T-helper 1 cell treated with Interleukin-12 subunit alpha and Interleukin-12 subunit beta and Interleukin-4 antibody, amounts not matched to agents 30 μg/mL and 1 μg/mL, for 36 hours (primary cell): Measurements from ENCODE around the gene TECR.
A peak's percentile ranks its signal among the peaks of the same experiment; 100 is the strongest.
"Not testable (repeated sequence)": the region's sequence is repeated elsewhere in the genome, so short reads cannot be mapped to it uniquely, and the experiment has no call there.

Experiments used
- H3K27ac Mint-ChIP-seq: one replicate; pipeline ENCODE4 v1.8.0; 2021; ENCODE audit warnings: mild to moderate bottlenecking, mixed read lengths
- H3K27me3 Mint-ChIP-seq: one replicate; pipeline ENCODE4 v1.8.0; 2021; ENCODE audit warnings: low read depth, mixed read lengths
- H3K36me3 Mint-ChIP-seq: one replicate; pipeline ENCODE4 v1.8.0; 2021; ENCODE audit warnings: low read depth, mixed read lengths
- H3K4me1 Mint-ChIP-seq: one replicate; pipeline ENCODE4 v1.8.0; 2021; ENCODE audit warnings: low read depth, mixed read lengths
- H3K4me3 Mint-ChIP-seq: one replicate; pipeline ENCODE4 v1.8.0; 2021; ENCODE audit warnings: mild to moderate bottlenecking, moderate library complexity, mixed read lengths
- H3K9me3 Mint-ChIP-seq: one replicate; pipeline ENCODE4 v1.8.0; 2021; ENCODE audit warnings: mixed read lengths

The TECR gene

DNA sequence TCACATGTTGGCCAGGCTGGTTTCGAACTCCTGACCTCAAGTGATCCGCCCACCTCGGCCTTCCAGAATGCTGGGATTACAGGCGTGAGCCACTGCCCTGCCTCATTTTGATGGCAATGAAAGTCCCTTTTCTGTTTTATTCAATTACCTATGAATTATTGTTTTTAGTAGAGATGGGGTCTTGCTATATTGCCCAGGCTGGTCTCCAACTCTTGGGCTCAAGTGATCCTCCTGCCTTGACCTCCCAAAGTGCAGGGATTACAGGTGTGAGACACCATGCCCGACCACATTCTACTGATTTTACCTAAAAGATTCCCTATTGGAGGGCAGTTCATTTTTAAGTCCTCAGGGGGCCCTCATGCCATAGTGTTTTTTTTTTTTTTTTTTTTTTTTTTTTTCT is 12.6 kb downstream of the TECR start:
- not testable (repeated sequence) for H3K4me3 Mint-ChIP-seq, H3K9me3 Mint-ChIP-seq, H3K27ac Mint-ChIP-seq, H3K27me3 Mint-ChIP-seq, H3K36me3 Mint-ChIP-seq, H3K4me1 Mint-ChIP-seq

- no peaks in the 10 kb centered on the region for H3K27me3 Mint-ChIP-seq
- no peak overlapping the region for H3K4me3 Mint-ChIP-seq
- no peaks in the 10 kb centered on the region for H3K9me3 Mint-ChIP-seq
- peaks cover 3% of the 10 kb centered on the region for H3K4me1 Mint-ChIP-seq
- H3K36me3 Mint-ChIP-seq = peaks cover 6% of the 10 kb centered on the region
- H3K27ac Mint-ChIP-seq = no peak overlapping the region
Observed at GRCh38 chr19:14542711-14543328, 13.4 kb downstream of the TECR start.

- H3K4me3 Mint-ChIP-seq = no peak overlapping the region
- H3K9me3 Mint-ChIP-seq = no peaks in the 10 kb centered on the region
- peaks cover 6% of the 10 kb centered on the region for H3K36me3 Mint-ChIP-seq
- H3K4me1 Mint-ChIP-seq = peaks cover 3% of the 10 kb centered on the region
- H3K27me3 Mint-ChIP-seq = no peaks in the 10 kb centered on the region
- H3K27ac Mint-ChIP-seq = no peak overlapping the region
Observed at GRCh38 chr19:14544047-14544446, 14.7 kb downstream of the TECR start.

GRCh38 chr19:14544977-14545715 is 15.8 kb downstream of the TECR start:
- H3K36me3 Mint-ChIP-seq = peaks cover 7% of the 10 kb centered on the region
- H3K4me1 Mint-ChIP-seq = peaks cover 3% of the 10 kb centered on the region
- no peaks in the 10 kb centered on the region for H3K9me3 Mint-ChIP-seq
- no peak overlapping the region for H3K4me3 Mint-ChIP-seq
- H3K27ac Mint-ChIP-seq = no peak overlapping the region
- H3K27me3 Mint-ChIP-seq = no peaks in the 10 kb centered on the region

- no peak overlapping the region for H3K27ac Mint-ChIP-seq
- H3K27me3 Mint-ChIP-seq = no peaks in the 10 kb centered on the region
- H3K36me3 Mint-ChIP-seq = peaks cover 8% of the 10 kb centered on the region
- no peak overlapping the region for H3K4me3 Mint-ChIP-seq
- H3K4me1 Mint-ChIP-seq = peaks cover 5% of the 10 kb centered on the region
- H3K9me3 Mint-ChIP-seq = no peaks in the 10 kb centered on the region
Observed at GRCh38 chr19:14545716-14546082, 16.3 kb downstream of the TECR start.

DNA sequence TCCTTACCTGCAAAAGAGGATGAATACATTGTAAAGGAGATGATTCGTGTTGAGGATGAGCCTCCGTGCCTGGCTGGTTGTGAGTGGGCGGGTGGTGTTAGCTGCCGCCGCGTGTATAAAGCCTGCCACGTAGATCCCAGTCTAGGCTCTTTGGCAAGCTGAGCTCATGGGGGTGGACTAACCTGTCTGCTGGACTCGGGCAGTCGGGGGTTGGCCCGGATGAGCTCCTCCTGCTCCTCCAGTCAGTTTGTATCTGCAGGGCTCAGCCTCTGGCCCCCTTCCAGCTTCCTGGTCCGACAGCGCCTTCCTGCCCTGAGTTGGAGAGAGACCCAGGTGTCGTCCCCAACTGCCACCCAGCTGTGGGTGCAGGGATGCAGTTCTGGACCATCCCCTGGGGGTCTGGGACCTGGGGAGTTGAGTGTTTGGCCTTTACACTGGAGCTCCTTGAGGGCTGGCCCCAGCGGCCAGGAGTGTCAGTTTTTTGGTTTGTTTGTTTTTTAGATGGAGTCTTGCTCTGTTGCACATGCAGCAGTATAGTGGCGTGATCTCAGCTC is 20.9 kb downstream of the TECR start:
- Mint-ChIP-seq H3K27ac (no peak overlapping the region), H3K4me3 (no peak overlapping the region), H3K4me1 (peaks cover 21% of the 10 kb centered on the region)

GRCh38 chr19:14551134-14552005 is 22.0 kb downstream of the TECR start:
- H3K27ac Mint-ChIP-seq = peak overlapping the region; percentile 72
- not testable (repeated sequence) for H3K9me3 Mint-ChIP-seq, H3K27me3 Mint-ChIP-seq, H3K36me3 Mint-ChIP-seq, H3K4me3 Mint-ChIP-seq
- peaks cover 27% of the 10 kb centered on the region for H3K4me1 Mint-ChIP-seq

More for the DNA sequence above, 20.9 kb downstream of the TECR start:
- H3K9me3 Mint-ChIP-seq = no peaks in the 10 kb centered on the region
- no peaks in the 10 kb centered on the region for H3K27me3 Mint-ChIP-seq
- peaks cover 6% of the 10 kb centered on the region for H3K36me3 Mint-ChIP-seq

- H3K27ac Mint-ChIP-seq = peak overlapping the region; percentile 70
- peaks cover 32% of the 10 kb centered on the region for H3K4me1 Mint-ChIP-seq
Observed at GRCh38 chr19:14552006-14552360, 22.6 kb downstream of the TECR start.

DNA sequence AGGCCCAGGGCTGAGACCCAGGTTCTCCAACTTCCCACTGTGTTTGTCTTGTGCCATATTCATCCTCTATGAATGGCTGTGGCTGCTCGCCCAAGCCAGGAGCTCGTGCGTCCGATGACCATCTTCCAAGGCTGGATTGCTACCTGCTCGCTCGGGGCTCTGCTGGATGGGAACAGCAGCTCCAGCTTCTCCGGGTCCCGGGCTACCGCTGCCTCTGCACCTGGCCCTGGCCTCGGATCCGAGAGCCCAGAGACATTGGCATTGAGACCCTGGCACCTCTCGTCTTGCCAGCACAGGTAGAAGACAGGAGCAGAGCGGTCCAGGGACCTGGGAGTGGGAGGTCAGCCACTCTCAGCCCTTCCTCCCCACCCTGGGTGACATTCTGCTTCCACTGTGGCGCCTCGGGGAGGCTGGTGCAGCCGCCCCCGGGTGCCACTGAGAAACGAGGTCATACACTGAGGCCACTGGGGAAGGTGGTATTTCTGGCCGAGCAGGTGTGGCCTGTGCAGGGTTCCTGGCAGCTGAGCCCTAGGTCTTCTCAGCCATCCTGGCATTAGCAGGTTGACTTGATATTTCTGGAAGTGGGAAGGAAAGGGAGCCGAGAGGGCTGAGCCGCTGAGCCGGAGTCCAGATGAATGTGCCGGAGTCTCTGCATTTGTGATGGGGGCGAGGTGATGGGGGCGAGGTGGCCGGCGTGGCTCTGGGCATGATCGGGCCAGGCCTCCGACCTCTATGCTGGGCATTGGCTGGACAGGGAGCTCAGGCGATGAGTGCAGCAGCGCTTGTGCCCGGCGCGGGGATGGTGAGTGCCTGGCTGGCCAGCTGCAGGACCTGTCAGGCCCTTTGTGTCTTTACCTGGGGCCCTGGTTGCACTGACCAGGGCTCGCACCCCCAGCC is 23.9 kb downstream of the TECR start:
- Mint-ChIP-seq H3K4me1 (peaks cover 32% of the 10 kb centered on the region), H3K36me3 (peaks cover 6% of the 10 kb centered on the region), H3K9me3 (no peaks in the 10 kb centered on the region), H3K27me3 (no peaks in the 10 kb centered on the region), H3K27ac (no peak overlapping the region), H3K4me3 (no peak overlapping the region)

More at GRCh38 chr19:14552006-14552360, 22.6 kb downstream of the TECR start:
- H3K36me3 Mint-ChIP-seq, H3K27me3 Mint-ChIP-seq, H3K4me3 Mint-ChIP-seq, H3K9me3 Mint-ChIP-seq: not testable (repeated sequence)

GRCh38 chr19:14553939-14554243 is 24.5 kb downstream of the TECR start:
- Mint-ChIP-seq H3K36me3 (peaks cover 6% of the 10 kb centered on the region), H3K9me3 (no peaks in the 10 kb centered on the region), H3K4me1 (peaks cover 32% of the 10 kb centered on the region), H3K27ac (no peak overlapping the region), H3K27me3 (no peaks in the 10 kb centered on the region), H3K4me3 (no peak overlapping the region)

DNA sequence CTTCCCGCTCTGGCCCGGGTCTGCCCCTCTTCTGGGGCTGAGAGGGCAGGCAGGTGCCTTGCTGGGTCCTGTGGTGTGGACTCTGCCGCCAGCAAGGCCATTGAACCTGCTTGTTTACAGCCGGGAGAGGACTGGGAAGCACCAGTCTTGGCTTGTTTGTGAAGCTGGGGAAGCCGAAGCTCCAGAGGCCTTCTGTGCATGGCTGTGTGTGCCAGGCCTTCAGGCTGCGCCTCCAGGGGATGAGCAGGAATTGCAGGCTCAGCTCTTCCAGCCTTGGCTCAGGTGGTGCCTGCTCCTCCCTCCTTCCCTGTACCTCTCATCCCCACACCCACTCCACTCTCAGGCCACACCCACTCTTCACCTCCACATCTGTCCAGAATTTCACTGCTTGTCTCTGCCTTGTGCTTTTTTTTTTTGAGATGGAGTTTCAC is 25.0 kb downstream of the TECR start:
- Mint-ChIP-seq H3K4me1 (peaks cover 32% of the 10 kb centered on the region), H3K36me3 (peaks cover 6% of the 10 kb centered on the region), H3K4me3 (no peak overlapping the region), H3K9me3 (no peaks in the 10 kb centered on the region), H3K27ac (peak overlapping the region; percentile 49), H3K27me3 (no peaks in the 10 kb centered on the region)

DNA sequence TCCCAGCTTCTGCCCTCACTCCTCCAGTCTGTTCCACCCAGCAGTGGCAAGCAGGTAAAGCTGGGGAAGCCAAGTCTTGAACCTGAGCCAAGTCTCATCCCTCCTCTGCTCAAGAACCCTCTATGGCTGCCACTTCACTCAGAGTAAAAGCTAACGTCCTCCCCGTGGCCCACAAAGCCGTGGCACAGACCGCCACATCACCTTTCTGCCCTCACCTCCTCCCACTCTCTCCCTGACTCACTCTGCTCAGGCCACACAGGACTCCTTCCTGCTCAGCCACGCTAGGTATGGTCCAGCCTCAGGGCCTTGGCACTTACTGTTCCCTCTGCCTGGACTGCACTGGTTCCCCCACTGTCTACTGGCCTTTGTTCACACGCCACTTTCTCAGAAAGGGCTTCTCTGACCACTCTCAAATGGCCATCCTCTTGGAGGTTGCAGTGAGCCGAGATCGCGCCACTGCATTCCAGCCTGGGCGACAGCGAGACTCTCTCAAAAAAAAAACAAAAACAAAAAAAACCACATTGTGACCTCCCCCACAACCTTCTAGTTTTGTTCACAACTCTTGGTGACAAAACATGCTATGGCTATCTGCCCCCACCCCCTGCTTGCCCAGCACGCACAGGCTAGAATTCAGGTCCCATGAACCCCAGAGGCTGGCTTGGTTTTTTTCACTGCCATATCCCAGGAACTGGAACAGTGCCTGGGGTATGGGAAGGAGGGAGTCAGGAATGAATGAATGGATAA is 26.7 kb downstream of the TECR start:
- Mint-ChIP-seq H3K4me3 (no peak overlapping the region), H3K36me3 (peaks cover 2% of the 10 kb centered on the region), H3K27me3 (no peaks in the 10 kb centered on the region), H3K27ac (peak overlapping the region; percentile 23), H3K4me1 (peaks cover 23% of the 10 kb centered on the region), H3K9me3 (no peaks in the 10 kb centered on the region)

- Mint-ChIP-seq H3K27ac (no peak overlapping the region), H3K36me3 (peaks cover 2% of the 10 kb centered on the region), H3K4me3 (no peak overlapping the region), H3K4me1 (peaks cover 18% of the 10 kb centered on the region), H3K9me3 (no peaks in the 10 kb centered on the region), H3K27me3 (no peaks in the 10 kb centered on the region)
Observed at GRCh38 chr19:14556662-14557188, 27.3 kb downstream of the TECR start.
